GM19351 (cell line): ENCODE data around the gene CCDC68.

Experiments
- ATAC-seq: cut with Tn5 transposase; IDR thresholded peaks from one replicate; pipeline ENCODE4 v1.9.1; 2021; ENCODE audit warnings: mild to moderate bottlenecking, moderate library complexity; ENCODE audit not compliant: unreplicated experiment

The CCDC68 gene

DNA sequence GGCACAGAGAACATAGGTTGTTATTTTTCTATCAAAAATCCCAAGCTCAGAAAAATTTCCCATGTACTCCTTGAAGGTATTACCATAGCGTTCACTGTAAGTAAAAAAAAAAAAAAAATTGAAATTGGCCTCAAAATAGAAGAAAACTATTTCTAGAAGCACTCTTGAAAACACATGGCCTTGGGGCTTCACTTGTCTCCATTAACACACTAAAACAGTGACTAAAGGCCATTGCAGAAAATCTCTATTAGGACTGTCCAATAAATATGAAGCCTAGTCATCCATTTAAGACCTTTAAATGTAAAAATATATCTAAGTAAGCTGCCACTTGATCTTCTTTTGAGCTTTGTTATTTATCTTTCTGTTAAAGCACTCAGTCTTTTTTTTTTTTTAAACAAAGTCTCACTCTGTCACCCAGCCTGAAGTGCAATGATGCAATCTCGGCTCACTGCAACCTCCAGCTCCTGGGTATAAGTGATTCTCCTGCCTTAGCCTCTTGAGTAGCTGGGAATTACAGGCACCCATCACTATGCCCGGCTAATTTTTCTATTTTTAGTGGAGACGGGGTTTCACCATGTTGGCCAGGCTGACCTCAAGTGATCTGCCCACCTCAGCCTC is 35.8 kb downstream of the CCDC68 start:
- no peak for ATAC-seq

GRCh38 chr18:54919412-54919811 is 39.8 kb downstream of the CCDC68 start:
- no peak for ATAC-seq

DNA sequence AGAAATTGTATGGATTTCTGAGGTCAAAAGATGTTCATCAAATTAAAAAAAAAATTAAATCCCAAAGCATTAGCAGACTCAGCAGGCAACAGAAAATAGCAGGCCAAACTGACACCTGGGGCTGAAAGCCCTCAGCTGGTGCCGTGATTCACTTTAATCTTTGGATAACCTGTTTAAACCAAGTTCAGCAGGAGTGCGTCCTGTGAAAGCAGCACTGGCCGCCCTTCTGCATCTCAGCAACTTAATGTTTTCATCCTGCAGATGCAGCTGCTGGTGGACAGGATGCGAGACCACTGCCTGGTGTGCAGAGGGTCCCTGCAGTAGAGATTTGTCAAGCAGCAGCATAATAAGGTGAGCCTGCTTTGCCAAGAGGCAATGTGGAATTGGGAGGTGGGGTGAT is 41.2 kb downstream of the CCDC68 start:
- no peak for ATAC-seq

DNA sequence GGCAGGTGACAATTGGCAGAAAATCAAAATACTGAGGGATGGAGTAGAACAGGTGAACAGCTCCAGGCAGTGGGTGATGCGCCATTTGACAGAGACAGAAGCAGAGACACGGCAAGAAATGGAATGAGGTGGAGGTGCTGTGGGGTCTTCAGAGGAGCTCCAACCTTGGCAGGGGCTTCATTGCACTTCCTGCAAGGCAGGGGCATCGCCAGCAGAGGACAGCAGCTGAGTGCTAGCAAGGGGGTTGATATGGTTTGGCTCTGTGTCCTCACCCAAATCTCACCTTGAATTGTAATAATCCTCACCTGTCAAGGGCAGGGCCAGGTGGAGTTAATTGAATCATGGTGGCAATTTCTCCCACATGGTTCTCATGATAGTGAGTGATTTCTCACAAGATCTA is 42.8 kb downstream of the CCDC68 start:
- ATAC-seq = no peak

GRCh38 chr18:54914816-54915215 is 44.4 kb downstream of the CCDC68 start:
- no peak for ATAC-seq

DNA sequence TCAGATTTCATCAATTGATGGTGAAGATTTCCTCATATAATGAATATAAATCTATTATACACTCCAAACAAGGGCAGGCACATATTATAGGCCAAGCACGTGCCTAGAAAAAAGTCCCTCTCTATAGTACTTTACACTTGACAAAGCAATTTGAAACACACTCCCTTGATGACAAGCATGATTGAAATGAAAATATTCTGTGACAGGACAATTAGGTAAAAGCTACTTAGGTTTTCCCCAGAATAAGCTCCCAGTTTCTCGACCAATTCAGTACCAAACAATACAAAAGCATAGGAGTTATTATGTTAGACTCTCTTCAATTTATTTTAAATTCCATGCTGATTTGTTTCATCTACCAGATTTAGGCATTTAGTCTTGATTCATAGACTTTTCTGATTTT is 47.7 kb downstream of the CCDC68 start:
- ATAC-seq = no peak

DNA sequence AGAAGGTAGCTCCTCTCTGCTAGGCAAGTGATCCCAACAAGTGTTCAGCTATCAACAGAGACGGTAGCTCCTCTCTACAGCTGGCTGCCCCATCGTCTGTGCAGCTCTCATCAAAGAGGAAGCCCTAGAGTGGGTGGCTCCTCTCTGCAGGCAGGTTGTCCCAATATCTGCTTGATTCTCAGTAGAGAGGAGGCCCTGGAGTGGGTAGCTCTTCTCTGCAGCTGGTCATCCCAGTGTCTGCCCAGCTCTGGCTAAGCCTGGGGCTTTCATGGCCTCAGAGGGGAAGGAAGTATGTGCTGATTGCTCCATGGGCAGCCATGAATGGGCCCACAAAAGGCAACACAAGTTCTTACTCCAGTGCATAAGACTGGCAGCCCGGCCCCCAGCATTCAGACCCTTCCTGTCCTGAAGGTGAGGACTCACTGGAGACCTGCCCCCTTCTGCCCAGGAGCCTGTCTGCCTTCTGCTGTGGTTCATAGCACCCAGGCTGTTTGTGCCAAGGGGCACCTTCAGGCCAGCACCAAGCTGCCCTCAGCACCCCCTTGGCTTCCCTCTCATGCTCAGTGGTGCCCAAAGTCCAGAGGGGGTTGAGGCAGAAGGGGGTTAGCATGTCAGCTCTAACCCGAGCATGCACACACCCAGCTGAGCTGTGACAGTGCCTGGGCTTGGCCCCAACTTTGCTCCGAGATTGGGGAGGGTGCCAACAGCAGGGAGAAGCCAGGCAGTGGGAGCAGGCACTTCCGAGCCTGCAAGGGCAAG is 48.9 kb downstream of the CCDC68 start:
- ATAC-seq = no peak

GRCh38 chr18:54909538-54909937 is 49.7 kb downstream of the CCDC68 start:
- ATAC-seq = no peak

DNA sequence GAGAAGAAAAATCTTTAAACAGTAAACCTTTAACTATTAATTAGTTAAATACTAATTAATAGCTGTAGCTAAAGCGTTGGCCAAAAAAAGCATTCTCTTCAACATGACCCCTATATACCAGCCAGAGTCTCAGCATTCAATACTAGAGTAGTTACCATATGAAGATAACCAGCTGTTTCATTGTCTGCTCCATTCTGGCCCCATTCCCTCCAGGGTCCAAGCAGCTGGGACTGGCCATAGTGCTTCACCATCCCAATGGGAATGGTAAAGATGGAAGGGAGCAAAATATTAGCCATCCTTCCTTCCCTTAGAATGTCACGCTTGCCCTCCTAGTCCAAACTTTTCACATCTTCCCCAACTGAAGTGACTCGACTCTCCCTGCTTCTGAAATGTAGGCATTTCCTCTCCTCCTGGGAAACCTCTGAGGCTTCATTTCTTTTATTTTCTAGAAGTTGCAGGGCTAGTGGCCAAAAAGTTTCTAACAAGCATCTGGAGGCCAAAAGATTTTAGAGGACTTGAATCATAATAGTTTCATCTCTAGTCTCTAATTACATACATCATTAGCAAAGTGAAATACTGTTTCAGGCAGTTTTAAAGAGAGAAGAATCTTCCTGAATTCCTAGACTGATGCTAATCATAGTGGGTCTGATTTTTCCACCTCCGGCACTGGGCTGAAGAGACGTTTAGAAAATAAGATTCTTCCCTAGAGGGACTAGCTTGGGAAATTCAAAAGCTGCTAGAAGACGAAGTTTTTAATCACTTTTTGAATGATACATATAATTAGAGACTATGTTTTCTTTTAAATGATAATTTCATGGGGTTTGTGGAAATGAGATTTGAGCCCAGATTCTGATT is 52.7 kb downstream of the CCDC68 start:
- no peak for ATAC-seq

DNA sequence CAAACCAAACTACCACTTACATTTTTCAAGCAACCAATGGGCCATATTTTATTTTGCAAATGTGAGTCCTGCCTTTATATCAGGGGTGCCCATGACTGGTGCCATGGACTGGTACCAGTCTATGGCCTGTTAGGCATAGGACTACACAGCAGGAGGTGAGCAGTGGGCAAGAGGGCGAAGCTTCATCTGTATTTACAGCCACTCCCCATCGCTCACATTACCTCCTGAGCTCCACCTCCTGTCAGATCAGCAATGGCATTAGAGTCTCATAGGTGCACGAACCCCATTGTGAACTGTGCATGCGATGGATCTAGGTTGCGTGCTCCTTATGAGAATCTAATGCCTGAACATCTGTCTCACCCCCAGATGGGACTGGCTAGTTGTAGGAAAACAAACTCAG is 53.6 kb downstream of the CCDC68 start:
- ATAC-seq = no peak

DNA sequence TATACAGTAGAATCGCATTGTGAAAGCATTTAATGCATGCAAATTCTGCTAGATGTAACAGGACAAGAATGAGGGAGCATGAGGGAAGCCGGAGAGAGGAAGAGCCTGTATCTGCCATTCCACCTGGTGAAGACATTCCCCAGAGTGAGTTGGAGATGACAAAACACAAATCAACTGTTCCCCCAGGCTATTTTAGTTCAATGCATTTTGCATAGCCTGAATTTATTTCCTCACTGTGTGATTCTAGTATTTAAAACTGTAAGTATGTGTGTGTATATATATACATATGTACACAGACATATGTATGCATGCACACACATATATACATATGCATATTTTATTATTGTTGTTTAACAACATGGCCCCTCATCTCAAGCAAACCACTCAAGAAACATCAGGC is 54.7 kb downstream of the CCDC68 start:
- no peak for ATAC-seq

- no peak for ATAC-seq
Measured at GRCh38 chr18:54900290-54900689, 59.0 kb downstream of the CCDC68 start.

- ATAC-seq = no peak
Measured at GRCh38 chr18:54899500-54899899, 59.8 kb downstream of the CCDC68 start.

- no peak for ATAC-seq
Measured at GRCh38 chr18:54888933-54889332, 70.3 kb downstream of the CCDC68 start.

GRCh38 chr18:54888378-54888777 is 70.9 kb downstream of the CCDC68 start:
- no peak for ATAC-seq

DNA sequence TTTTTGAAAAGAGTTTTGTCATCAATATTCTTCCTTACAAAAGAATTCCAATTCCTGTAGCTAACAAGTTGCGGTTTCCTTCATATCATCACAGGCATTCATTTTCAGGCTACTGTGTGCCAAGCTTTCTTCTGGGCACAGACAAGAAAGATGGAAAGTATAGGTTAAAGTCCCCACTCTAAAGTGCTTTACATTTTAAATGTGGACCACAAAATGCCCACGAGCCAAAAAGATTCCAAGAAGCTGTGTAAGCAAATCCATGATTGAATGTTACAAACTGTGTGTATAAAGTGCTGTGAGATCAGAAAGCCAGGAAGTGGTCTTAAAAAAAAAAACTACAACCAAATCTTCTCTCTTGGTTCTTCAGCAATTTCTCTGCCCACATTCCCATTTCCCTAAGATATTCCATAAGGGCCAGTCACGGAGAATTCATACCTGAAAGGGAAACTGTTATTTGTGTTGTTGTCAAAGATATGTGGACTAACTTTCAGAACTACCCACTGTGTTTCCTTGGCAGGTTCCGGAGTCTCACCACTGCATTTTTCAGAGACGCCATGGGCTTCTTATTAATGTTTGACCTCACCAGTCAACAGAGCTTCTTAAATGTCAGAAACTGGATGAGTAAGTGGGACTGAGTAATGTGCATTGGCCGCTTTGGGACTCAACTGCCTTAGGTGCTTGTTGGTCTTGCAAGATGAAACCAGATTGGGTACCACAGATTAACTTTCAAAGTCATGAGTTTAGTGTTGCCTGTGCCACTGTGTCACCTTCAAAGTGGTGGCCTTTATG is 75.3 kb downstream of the CCDC68 start:
- ATAC-seq = no peak

DNA sequence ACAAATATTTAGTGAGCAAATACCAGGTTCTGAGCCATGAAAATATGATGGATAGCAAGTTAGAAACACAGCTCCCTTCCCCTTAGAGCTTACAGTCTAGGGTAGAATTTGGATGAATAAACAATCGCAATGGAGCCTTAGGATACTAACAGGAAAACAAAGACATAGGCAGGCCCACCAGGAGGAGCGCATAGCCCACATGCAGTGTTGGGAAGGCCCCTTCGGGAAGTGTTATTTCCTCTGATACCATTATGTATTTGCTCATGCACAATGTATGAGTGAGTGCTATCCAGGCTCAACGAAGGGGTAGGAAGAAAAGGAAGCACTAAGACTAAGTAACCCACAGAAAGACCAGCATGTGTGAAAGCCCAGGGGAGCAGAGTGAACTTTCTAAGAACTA is 76.9 kb downstream of the CCDC68 start:
- no peak for ATAC-seq

DNA sequence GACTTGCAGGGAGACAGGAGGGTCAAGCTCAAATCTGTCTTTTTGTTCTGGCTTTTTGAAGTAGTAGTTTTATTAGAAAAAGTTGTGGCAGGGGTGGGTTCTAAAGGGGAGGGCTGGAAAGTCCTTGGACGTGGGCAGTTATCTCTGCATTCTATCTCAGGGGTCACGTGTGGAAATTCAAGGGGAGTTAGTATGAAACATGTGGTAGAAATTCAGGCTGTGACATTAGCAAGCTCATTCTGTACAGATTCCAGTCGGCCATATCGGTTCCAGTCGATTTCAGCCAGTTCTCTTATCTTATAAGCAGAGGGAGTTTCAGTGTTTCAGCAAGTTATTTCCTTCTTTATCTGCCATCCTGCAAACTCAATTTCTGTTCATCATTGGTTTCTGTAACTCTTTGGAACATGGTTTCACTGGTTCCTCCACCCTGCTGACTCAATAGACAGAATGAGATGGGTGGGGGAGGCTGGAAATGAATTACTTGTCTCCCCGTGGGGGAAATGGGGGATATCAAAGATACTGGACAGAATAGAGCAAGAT is 78.0 kb downstream of the CCDC68 start:
- no peak for ATAC-seq

GRCh38 chr18:54880395-54881105 is 78.7 kb downstream of the CCDC68 start:
- no peak for ATAC-seq

DNA sequence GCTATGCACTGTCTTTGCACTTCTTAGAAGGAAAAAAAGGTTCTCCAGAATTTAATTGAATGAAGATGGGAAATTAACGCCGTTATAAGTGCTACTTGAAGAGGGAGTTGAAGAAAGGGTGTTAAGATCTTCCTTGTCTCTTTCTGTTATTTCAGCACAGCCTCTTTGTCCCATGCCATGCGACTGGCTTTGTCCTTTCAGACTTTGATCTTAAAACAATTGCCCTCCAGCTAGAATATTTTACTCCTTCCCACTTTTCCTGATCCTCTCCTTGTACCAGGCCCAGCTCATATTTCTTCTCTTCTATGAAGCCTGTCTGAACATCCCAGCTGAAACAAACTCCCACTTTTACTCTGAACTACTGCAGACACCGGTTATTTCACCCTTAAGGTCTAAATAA is 79.6 kb downstream of the CCDC68 start:
- ATAC-seq = no peak
